Bronchial epithelial cell (primary cell): ENCODE data around the gene LLPH. TPM values are rescaled to one million over a fixed set of nuclear protein-coding genes. Genes with fewer than 3 reads are reported as not detected.
A peak's percentile ranks its signal among the peaks of the same experiment; 100 is the strongest.

Experiments used
- DNase-seq: peaks from one replicate; pipeline ENCODE4 v3.0.0-alpha.2; 2010; ENCODE audit warnings: low read depth
- FAIRE-seq: peaks from 2 replicates; lab custom pipeline; 2011; peaks lifted over from hg19 to GRCh38; lab: Jason Lieb, UNC
- H3K27me3 ChIP-seq: 2 replicates; pipeline ENCODE4 v1.5.1; 2011; ENCODE audit warnings: low read length; ENCODE audit not compliant: control insufficient read depth, insufficient read depth
- H3K36me3 ChIP-seq: 2 replicates; pipeline ENCODE4 v1.5.1; 2011; ENCODE audit warnings: low read length; ENCODE audit not compliant: control insufficient read depth, insufficient read depth
- H3K4me3 ChIP-seq: 2 replicates; pipeline ENCODE4 v1.5.1; 2011; ENCODE audit warnings: mild to moderate bottlenecking, low read depth, low read length, control low read depth
- CTCF ChIP-seq: IDR thresholded peaks from 2 replicates; pipeline ENCODE4 v1.5.1; 2011; ENCODE audit warnings: mild to moderate bottlenecking, moderate library complexity, low read length, control low read depth, inconsistent platforms; ENCODE audit not compliant: insufficient read depth, severe bottlenecking
- total RNA-seq: library from RNA; depleted of rRNA; stranded (reverse); fragments of >200 nt; gene quantifications from 2 replicates; pipeline ENCODE4 v1.2.1, GENCODE V29; 2014

The LLPH gene
- total RNA-seq, 1 donor from 2014 or later: 6.1 TPM

- FAIRE-seq: no peak
Observed at GRCh38 chr12:66103016-66103913, 27.3 kb downstream of the LLPH start.

GRCh38 chr12:66092559-66093269, 37.8 kb downstream of the LLPH start:
- Histone ChIP-seq H3K27me3 (no peaks in the 10 kb centered on the region), H3K36me3 (no peaks in the 10 kb centered on the region), H3K4me3 (no peak overlapping the region)
- no peak for TF ChIP-seq CTCF
- no peak for FAIRE-seq
- DNase-seq: peak; percentile 77

More at GRCh38 chr12:66103016-66103913, 27.3 kb downstream of the LLPH start:
- no peak for DNase-seq
- Histone ChIP-seq H3K4me3 (no peak overlapping the region), H3K36me3 (no peaks in the 10 kb centered on the region), H3K27me3 (no peaks in the 10 kb centered on the region)
- TF ChIP-seq CTCF: peak; percentile 2

GRCh38 chr12:66090157-66090556, 40.4 kb downstream of the LLPH start:
- FAIRE-seq (no peak), DNase-seq (no peak)
- Histone ChIP-seq H3K36me3 (no peaks in the 10 kb centered on the region), H3K4me3 (no peak overlapping the region), H3K27me3 (no peaks in the 10 kb centered on the region)
- no peak for TF ChIP-seq CTCF

GRCh38 chr12:66087365-66087943, 43.1 kb downstream of the LLPH start:
- H3K27me3 ChIP-seq: no peaks in the 10 kb centered on the region
- DNase-seq (peak; percentile 60), FAIRE-seq (no peak)
- H3K4me3 ChIP-seq: no peak overlapping the region
- no peaks in the 10 kb centered on the region for H3K36me3 ChIP-seq
- peak; percentile 72 for TF ChIP-seq CTCF

- DNase-seq (no peak), FAIRE-seq (no peak)
- H3K4me3 ChIP-seq: no peak overlapping the region
- no peaks in the 10 kb centered on the region for H3K27me3 ChIP-seq
- TF ChIP-seq CTCF: no peak
- H3K36me3 ChIP-seq: no peaks in the 10 kb centered on the region
Observed at GRCh38 chr12:66085998-66086397, 44.6 kb downstream of the LLPH start.
